Trophoblast cell (in vitro differentiated cells and primary cell): ENCODE measurements around the gene RNF141. TPM values are rescaled to one million over a fixed set of nuclear protein-coding genes. Genes with fewer than 3 reads are reported as not detected.

Source experiments
- DNase-seq, 2 donors: peaks; one replicate each; pipeline ENCODE4 v3.0.0-alpha.2; 2016
- H2AFZ ChIP-seq: 2 replicates; pipeline ENCODE4 v1.6.1; 2013; ENCODE audit warnings: low read length, moderate library complexity, mild to moderate bottlenecking; ENCODE audit not compliant: insufficient read depth, poor library complexity
- H2AK5ac ChIP-seq: 2 replicates; pipeline ENCODE4 v1.6.1; 2013; ENCODE audit warnings: mild to moderate bottlenecking, low read length
- H2BK120ac ChIP-seq: 2 replicates; pipeline ENCODE4 v1.6.1; 2013; ENCODE audit warnings: low read length, mild to moderate bottlenecking, moderate library complexity; ENCODE audit not compliant: insufficient read depth, poor library complexity
- H2BK12ac ChIP-seq: 2 replicates; pipeline ENCODE4 v1.6.1; 2013; ENCODE audit warnings: mild to moderate bottlenecking, low read length, moderate library complexity
- H2BK5ac ChIP-seq: 2 replicates; pipeline ENCODE4 v1.6.1; 2013; ENCODE audit warnings: low read length, low read depth, moderate library complexity, mild to moderate bottlenecking; ENCODE audit not compliant: poor library complexity
- H3K14ac ChIP-seq: 2 replicates; pipeline ENCODE4 v1.6.1; 2013; ENCODE audit warnings: mild to moderate bottlenecking, low read length
- H3K18ac ChIP-seq: 2 replicates; pipeline ENCODE4 v1.6.1; 2013; ENCODE audit warnings: mild to moderate bottlenecking, low read length
- H3K23ac ChIP-seq: 2 replicates; pipeline ENCODE4 v1.6.1; 2013; ENCODE audit warnings: low read length
- H3K27ac ChIP-seq: 2 replicates; pipeline ENCODE4 v1.5.1; 2013; ENCODE audit warnings: low read depth, mild to moderate bottlenecking, inconsistent platforms, low read length, moderate library complexity
- H3K27me3 ChIP-seq: 2 replicates; pipeline ENCODE4 v1.6.1; 2013; ENCODE audit warnings: inconsistent platforms, mild to moderate bottlenecking, low read length, moderate library complexity; ENCODE audit not compliant: insufficient read depth
- H3K36me3 ChIP-seq, 2 experiments: 1 replicate in 1 of 2; 2 replicates in 1 of 2; pipeline ENCODE4 v1.6.1; 2013; ENCODE audit warnings: low read length in 2 of 2, mild to moderate bottlenecking in 2 of 2, moderate library complexity in 1 of 2; ENCODE audit not compliant: insufficient read depth in 2 of 2, control insufficient read depth in 1 of 2
- H3K4ac ChIP-seq: 2 replicates; pipeline ENCODE4 v1.6.1; 2013; ENCODE audit warnings: low read depth, mild to moderate bottlenecking, low read length, moderate library complexity
- H3K4me1 ChIP-seq, 2 experiments: 1 replicate in 1 of 2; 2 replicates in 1 of 2; pipeline ENCODE4 v1.6.1; 2013; ENCODE audit warnings: low read length in 2 of 2, mild to moderate bottlenecking in 2 of 2, moderate library complexity in 1 of 2; ENCODE audit not compliant: insufficient read depth in 2 of 2, control insufficient read depth in 1 of 2
- H3K4me2 ChIP-seq: 2 replicates; pipeline ENCODE4 v1.6.1; 2013; ENCODE audit warnings: inconsistent platforms, mild to moderate bottlenecking, low read length, moderate library complexity
- H3K4me3 ChIP-seq: 2 replicates; pipeline ENCODE4 v1.5.1; 2013; ENCODE audit warnings: mild to moderate bottlenecking, low read depth, low read length, inconsistent platforms
- H3K79me1 ChIP-seq: one replicate; pipeline ENCODE4 v1.6.1; 2013; ENCODE audit warnings: low read length
- H3K79me2 ChIP-seq: 2 replicates; pipeline ENCODE4 v1.6.1; 2013; ENCODE audit warnings: low read length, mild to moderate bottlenecking; ENCODE audit not compliant: control insufficient read depth, insufficient read depth, poor library complexity
- H3K9ac ChIP-seq: 2 replicates; pipeline ENCODE4 v1.6.1; 2013; ENCODE audit warnings: mild to moderate bottlenecking, low read length
- H3K9me3 ChIP-seq: 2 replicates; pipeline ENCODE4 v1.6.1; 2013; ENCODE audit warnings: low read depth, mild to moderate bottlenecking, control low read depth, inconsistent platforms, low read length; ENCODE audit not compliant: insufficient read depth
- H4K12ac ChIP-seq: 2 replicates; pipeline ENCODE4 v1.6.1; 2013; ENCODE audit warnings: low read depth, mild to moderate bottlenecking, low read length, moderate library complexity
- H4K8ac ChIP-seq: 2 replicates; pipeline ENCODE4 v1.6.1; 2013; ENCODE audit warnings: low read depth, mild to moderate bottlenecking, low read length, moderate library complexity
- H4K91ac ChIP-seq: one replicate; pipeline ENCODE4 v1.6.1; 2013; ENCODE audit warnings: low read depth, mild to moderate bottlenecking, low read length, moderate library complexity
- WGBS: extraction: QIAGEN DNeasy Blood & Tissue Kit; methylation state at CpG from one replicate; pipeline ENCODE4 v1.1.7; 2013; ENCODE audit warnings: missing lambda C conversion rate; ENCODE audit not compliant: insufficient read length, insufficient coverage; ENCODE audit errors: extremely low coverage; 5-methylcytosine and 5-hydroxymethylcytosine counted together
- polyA plus RNA-seq: library from polyadenylated mRNA; stranded (reverse); fragments of 200-250 nt; gene quantifications from 2 replicates; pipeline ENCODE4 v1.2.3, GENCODE V29; 2013

The RNF141 gene
- 14.9 and 15.7 TPM in 2 replicates for polyA plus RNA-seq

GRCh38 chr11:10540915-10541560, at the start of gene RNF141:
TSS of gene RNF141 (minus strand) at chr11:10541187. CDS start at chr11:10534158, 7,029 bp downstream.
- Histone ChIP-seq H3K9ac (peak within 1 kb of the TSS; percentile 59), H3K27me3 (no peaks in the 10 kb centered on the region), H2BK12ac (peak within 1 kb of the TSS; percentile 14), H4K12ac (peak within 1 kb of the TSS; percentile 49), H4K91ac (peak within 1 kb of the TSS; percentile 56), H3K9me3 (no peaks in the 10 kb centered on the region), H3K79me2 (no peaks in the 10 kb centered on the region), H3K14ac (peak within 1 kb of the TSS; percentile 16), H2BK5ac (peak within 1 kb of the TSS; percentile 15), H3K18ac (peak within 1 kb of the TSS; percentile 44), H3K27ac (peak within 1 kb of the TSS; percentile 63), H2AFZ (peak within 1 kb of the TSS; percentile 50), H4K8ac (peak within 1 kb of the TSS; percentile 85), H3K36me3 (no peaks in the 10 kb centered on the region), H2BK120ac (peak within 1 kb of the TSS; percentile 57), H3K79me1 (peaks cover 4% of the 10 kb centered on the region), H2AK5ac (no peak within 1 kb of the TSS), H3K4me1 (no peaks in the 10 kb centered on the region), H3K4me2 (peak within 1 kb of the TSS; percentile 83), H3K23ac (no peak within 1 kb of the TSS), H3K4me3 (peak within 1 kb of the TSS; percentile 74), H3K4ac (no peak within 1 kb of the TSS)
- WGBS, result no CpG with 5 or more reads among the region's 54 CpGs
- DNase-seq, result peak; percentile 91 to 96

GRCh38 chr11:10590218-10590915, 49.4 kb upstream of the RNF141 start:
- no peak overlapping the region for H4K12ac ChIP-seq
- H2BK12ac ChIP-seq, result peak overlapping the region; percentile 76
- no peaks in the 10 kb centered on the region for H3K9me3 ChIP-seq
- no peaks in the 10 kb centered on the region for H3K36me3 ChIP-seq
- H3K4me1 ChIP-seq, result peaks cover 9 to 29% of the 10 kb centered on the region in 2 experiments
- H3K79me2 ChIP-seq, result no peaks in the 10 kb centered on the region
- no peak overlapping the region for H2BK120ac ChIP-seq
- no peak overlapping the region for H3K23ac ChIP-seq
- H3K27me3 ChIP-seq, result no peaks in the 10 kb centered on the region
- H3K4me2 ChIP-seq, result no peak overlapping the region
- H2BK5ac ChIP-seq, result no peak overlapping the region
- H4K91ac ChIP-seq, result no peak overlapping the region
- H3K14ac ChIP-seq, result no peak overlapping the region
- no CpG with 5 or more reads among the region's 2 CpGs for WGBS
- H3K9ac ChIP-seq, result no peak overlapping the region
- no peak overlapping the region for H3K4ac ChIP-seq
- peak in 1 of 2 donors; percentile 54 for DNase-seq
- no peak overlapping the region for H3K27ac ChIP-seq
- H3K4me3 ChIP-seq, result no peak overlapping the region
- peaks cover 14% of the 10 kb centered on the region for H3K79me1 ChIP-seq
- H4K8ac ChIP-seq, result no peak overlapping the region
- H2AK5ac ChIP-seq, result no peak overlapping the region
- no peak overlapping the region for H3K18ac ChIP-seq
- no peak overlapping the region for H2AFZ ChIP-seq

- H4K91ac ChIP-seq, result no peak overlapping the region
- no peaks in the 10 kb centered on the region for H3K36me3 ChIP-seq
- no peak overlapping the region for H2BK12ac ChIP-seq
- peaks cover 7 to 24% of the 10 kb centered on the region in 2 experiments for H3K4me1 ChIP-seq
- H2AK5ac ChIP-seq, result no peak overlapping the region
- no peak overlapping the region for H4K12ac ChIP-seq
- no peak overlapping the region for H3K18ac ChIP-seq
- DNase-seq, result peak; percentile 78 to 96
- no peak overlapping the region for H3K14ac ChIP-seq
- no peak overlapping the region for H4K8ac ChIP-seq
- H3K4ac ChIP-seq, result no peak overlapping the region
- H2BK120ac ChIP-seq, result no peak overlapping the region
- H3K9ac ChIP-seq, result no peak overlapping the region
- no peaks in the 10 kb centered on the region for H3K9me3 ChIP-seq
- no peak overlapping the region for H2BK5ac ChIP-seq
- H3K4me3 ChIP-seq, result no peak overlapping the region
- H3K27ac ChIP-seq, result peak overlapping the region; percentile 20
- H3K79me1 ChIP-seq, result peaks cover 11% of the 10 kb centered on the region
- no peak overlapping the region for H2AFZ ChIP-seq
- H3K23ac ChIP-seq, result no peak overlapping the region
- H3K27me3 ChIP-seq, result no peaks in the 10 kb centered on the region
- no peak overlapping the region for H3K4me2 ChIP-seq
- WGBS, result no CpG with 5 or more reads among the region's 2 CpGs
- H3K79me2 ChIP-seq, result no peaks in the 10 kb centered on the region
These were observed 47.9 kb upstream of the RNF141 start for GRCh38 chr11:10588904-10589303.

- Histone ChIP-seq H3K36me3 (no peaks in the 10 kb centered on the region), H2AK5ac (no peak overlapping the region), H3K14ac (no peak overlapping the region), H3K4me2 (no peak overlapping the region), H4K91ac (peak overlapping the region; percentile 33), H3K4me1 (peaks cover 7 to 19% of the 10 kb centered on the region in 2 experiments), H3K9ac (no peak overlapping the region), H3K79me2 (no peaks in the 10 kb centered on the region), H3K27me3 (no peaks in the 10 kb centered on the region), H2AFZ (no peak overlapping the region), H3K23ac (no peak overlapping the region), H3K27ac (no peak overlapping the region), H4K8ac (no peak overlapping the region), H3K4ac (no peak overlapping the region), H2BK120ac (no peak overlapping the region), H2BK5ac (no peak overlapping the region), H3K4me3 (no peak overlapping the region), H2BK12ac (no peak overlapping the region), H3K18ac (no peak overlapping the region), H4K12ac (no peak overlapping the region), H3K79me1 (peaks cover 6% of the 10 kb centered on the region), H3K9me3 (no peaks in the 10 kb centered on the region)
- peak in 1 of 2 donors; percentile 67 for DNase-seq
- no CpG with 5 or more reads among the region's 3 CpGs for WGBS
These were observed 47.0 kb upstream of the RNF141 start for GRCh38 chr11:10587995-10588394.
